Measurements from ENCODE around the gene AMN1.
A peak's percentile ranks its signal among the peaks of the same experiment; 100 is the strongest.
"Not testable (repeated sequence)": the region's sequence is repeated elsewhere in the genome, so short reads cannot be mapped to it uniquely, and the experiment has no call there.

The AMN1 gene

GRCh38 chr12:31728917-31729640 lies at the start of gene AMN1:
Gene AMN1, minus strand, starts transcription at chr12:31729021. Its CDS starts 13 bp downstream, at chr12:31729008.
- DNase-seq (ENCODE audit: low spot score) = peak; percentile 97

GRCh38 chr12:31773867-31774266 lies 45.0 kb upstream of the AMN1 start:
- no peak for DNase-seq (ENCODE audit: low spot score)

GRCh38 chr12:31773223-31773750 lies 44.5 kb upstream of the AMN1 start:
- DNase-seq (ENCODE audit: low spot score) = no peak

- no peak for DNase-seq (ENCODE audit: low spot score)
Measured at GRCh38 chr12:31772685-31773222, 43.9 kb upstream of the AMN1 start.

GRCh38 chr12:31772186-31772585 lies 43.4 kb upstream of the AMN1 start:
- DNase-seq (ENCODE audit: low spot score) = no peak

GRCh38 chr12:31768046-31768445 lies 39.2 kb upstream of the AMN1 start:
- DNase-seq (ENCODE audit: low spot score) = no peak

- DNase-seq (ENCODE audit: low spot score) = no peak
Measured at GRCh38 chr12:31765931-31766330, 37.1 kb upstream of the AMN1 start.

- DNase-seq (ENCODE audit: low spot score) = no peak
Measured at GRCh38 chr12:31759632-31760459, 31.0 kb upstream of the AMN1 start.

- DNase-seq (ENCODE audit: low spot score) = not testable (repeated sequence)
Measured at GRCh38 chr12:31758297-31758696, 29.5 kb upstream of the AMN1 start.

GRCh38 chr12:31756977-31757420 lies 28.2 kb upstream of the AMN1 start:
- no peak for DNase-seq (ENCODE audit: low spot score)

GRCh38 chr12:31752450-31752849 lies 23.6 kb upstream of the AMN1 start:
- DNase-seq (ENCODE audit: low spot score) = no peak

- DNase-seq (ENCODE audit: low spot score) = no peak
Measured at GRCh38 chr12:31751085-31751484, 22.3 kb upstream of the AMN1 start.

- DNase-seq (ENCODE audit: low spot score) = no peak
Measured at GRCh38 chr12:31750747-31751039, 21.9 kb upstream of the AMN1 start.

- no peak for DNase-seq (ENCODE audit: low spot score)
Measured at GRCh38 chr12:31749024-31749704, 20.3 kb upstream of the AMN1 start.

GRCh38 chr12:31745242-31745641 lies 16.4 kb upstream of the AMN1 start:
- no peak for DNase-seq (ENCODE audit: low spot score)

- DNase-seq (ENCODE audit: low spot score) = not testable (repeated sequence)
Measured at GRCh38 chr12:31744363-31744762, 15.5 kb upstream of the AMN1 start.

GRCh38 chr12:31742891-31743290 lies 14.1 kb upstream of the AMN1 start:
- DNase-seq (ENCODE audit: low spot score) = no peak

GRCh38 chr12:31740628-31741027 lies 11.8 kb upstream of the AMN1 start:
- no peak for DNase-seq (ENCODE audit: low spot score)

- DNase-seq (ENCODE audit: low spot score) = no peak
Measured at GRCh38 chr12:31737763-31738162, 8.9 kb upstream of the AMN1 start.

- no peak for DNase-seq (ENCODE audit: low spot score)
Measured at GRCh38 chr12:31737345-31737744, 8.5 kb upstream of the AMN1 start.

- no peak for DNase-seq (ENCODE audit: low spot score)
Measured at GRCh38 chr12:31736472-31736871, 7.7 kb upstream of the AMN1 start.
